Uterus (tissue), 4 donors: ENCODE measurements around the gene LRRC40. TPM values are rescaled to one million over a fixed set of nuclear protein-coding genes. Genes with fewer than 3 reads are reported as not detected.
"Not testable (repeated sequence)": the region's sequence is repeated elsewhere in the genome, so short reads cannot be mapped to it uniquely, and the experiment has no call there.

ENCODE experiments used
- DNase-seq, 2 donors: peaks; one replicate each; pipeline ENCODE4 v3.0.0-alpha.2; 2019 to 2020
- H3K27ac ChIP-seq, 2 donors: fragments of 200-600 bp; sonication (generic); 1 replicate in 1 of 2; 2 replicates in 1 of 2; pipeline ENCODE4 v1.5.1; 2016 to 2018
- H3K27me3 ChIP-seq, 2 donors: fragments of 200-600 bp; sonication (generic); one replicate each; pipeline ENCODE4 v1.5.1; 2018 to 2019; ENCODE audit warnings: control low read depth in 1 of 2
- H3K36me3 ChIP-seq, 2 donors: fragments of 200-600 bp; sonication (generic); one replicate each; pipeline ENCODE4 v1.5.1; 2019; ENCODE audit warnings: control low read depth in 1 of 2
- H3K4me1 ChIP-seq, 2 donors: fragments of 200-600 bp; sonication (generic); one replicate each; pipeline ENCODE4 v1.5.1; 2018 to 2019; ENCODE audit warnings: control low read depth in 1 of 2
- H3K4me3 ChIP-seq, 2 donors: fragments of 200-600 bp; sonication (generic); 1 replicate in 1 of 2; 2 replicates in 1 of 2; pipeline ENCODE4 v1.5.1; 2018 to 2019; ENCODE audit warnings: mild to moderate bottlenecking in 1 of 2
- H3K9me3 ChIP-seq, 2 donors: fragments of 200-600 bp; sonication (generic); one replicate each; pipeline ENCODE4 v1.5.1; 2019; ENCODE audit warnings: control low read depth in 1 of 2
- POLR2A ChIP-seq, 2 donors: fragments of 450-650 bp; IDR thresholded peaks; one replicate each; pipeline ENCODE4 v1.6.1; 2016; ENCODE audit warnings: antibody characterized with exemption in 2 of 2, mild to moderate bottlenecking in 1 of 2, moderate library complexity in 1 of 2
- intact Hi-C: fragments of 100-400 bp; cut with DNase I; formaldehyde crosslinking; loops from one replicate; pipeline ENCODE4 v1.15.1; 2023; ENCODE audit warnings: low total_unique reads
- total RNA-seq, 4 donors: library from RNA; depleted of rRNA in 3 of 4; stranded (reverse); fragments of >200 nt in 3 of 4; gene quantifications; one replicate each; pipeline versions ENCODE4 v1.1.0 to v1.2.4, GENCODE V29; 2014 to 2023
- TF ChIP-seq, protein P1 (sequence below), 4 experiments: fragments of 200-600 bp in 2 of 4; fragments of 450-650 bp in 2 of 4; sonication (generic) in 2 of 4; IDR thresholded peaks; one replicate each; pipeline ENCODE4 v1.5.1; 2016 to 2019; ENCODE audit warnings: antibody characterized with exemption in 4 of 4, mild to moderate bottlenecking in 2 of 4, moderate library complexity in 1 of 4
- donor health status: DM: yes; HTN: yes; CAD: no.

LRRC40 gene
- total RNA-seq, 4 donors from 2014 or later, result 6.1 to 37.3 (median 18.1) TPM

DNA sequence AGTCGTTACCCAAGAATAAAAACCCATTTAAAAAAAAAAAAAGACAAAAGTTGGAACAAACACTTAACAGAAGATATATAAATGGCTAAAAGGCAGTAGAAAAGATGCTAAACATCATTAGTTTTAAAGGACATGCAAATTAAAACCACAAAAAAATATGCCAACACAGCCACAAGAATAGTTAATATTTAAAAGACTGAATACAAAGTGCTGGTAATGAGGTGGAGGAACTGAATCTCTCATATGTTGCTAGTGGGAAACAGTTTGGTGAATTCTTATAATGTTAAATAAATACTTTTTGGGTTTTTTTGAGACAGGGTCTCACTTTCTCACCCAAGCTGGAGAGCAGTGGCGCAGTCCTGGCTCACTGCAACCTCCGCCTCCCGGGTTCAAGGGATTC is 10.0 kb downstream of the LRRC40 start:
- no peaks in the 10 kb centered on the region for H3K4me1 ChIP-seq
- intact Hi-C loops, result no loop called here
- no peak for DNase-seq
- H3K9me3 ChIP-seq, result no peaks in the 10 kb centered on the region
- H3K27me3 ChIP-seq, result no peaks in the 10 kb centered on the region
- H3K27ac ChIP-seq, result no peak overlapping the region
- TF ChIP-seq, protein P1, sequence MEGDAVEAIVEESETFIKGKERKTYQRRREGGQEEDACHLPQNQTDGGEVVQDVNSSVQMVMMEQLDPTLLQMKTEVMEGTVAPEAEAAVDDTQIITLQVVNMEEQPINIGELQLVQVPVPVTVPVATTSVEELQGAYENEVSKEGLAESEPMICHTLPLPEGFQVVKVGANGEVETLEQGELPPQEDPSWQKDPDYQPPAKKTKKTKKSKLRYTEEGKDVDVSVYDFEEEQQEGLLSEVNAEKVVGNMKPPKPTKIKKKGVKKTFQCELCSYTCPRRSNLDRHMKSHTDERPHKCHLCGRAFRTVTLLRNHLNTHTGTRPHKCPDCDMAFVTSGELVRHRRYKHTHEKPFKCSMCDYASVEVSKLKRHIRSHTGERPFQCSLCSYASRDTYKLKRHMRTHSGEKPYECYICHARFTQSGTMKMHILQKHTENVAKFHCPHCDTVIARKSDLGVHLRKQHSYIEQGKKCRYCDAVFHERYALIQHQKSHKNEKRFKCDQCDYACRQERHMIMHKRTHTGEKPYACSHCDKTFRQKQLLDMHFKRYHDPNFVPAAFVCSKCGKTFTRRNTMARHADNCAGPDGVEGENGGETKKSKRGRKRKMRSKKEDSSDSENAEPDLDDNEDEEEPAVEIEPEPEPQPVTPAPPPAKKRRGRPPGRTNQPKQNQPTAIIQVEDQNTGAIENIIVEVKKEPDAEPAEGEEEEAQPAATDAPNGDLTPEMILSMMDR (IDR thresholded peaks at IDR 0.05), result no peak
- no peak for TF ChIP-seq POLR2A (IDR thresholded peaks at IDR 0.05)
- H3K4me3 ChIP-seq, result no peak overlapping the region
- H3K36me3 ChIP-seq, result no peaks in the 10 kb centered on the region

DNA sequence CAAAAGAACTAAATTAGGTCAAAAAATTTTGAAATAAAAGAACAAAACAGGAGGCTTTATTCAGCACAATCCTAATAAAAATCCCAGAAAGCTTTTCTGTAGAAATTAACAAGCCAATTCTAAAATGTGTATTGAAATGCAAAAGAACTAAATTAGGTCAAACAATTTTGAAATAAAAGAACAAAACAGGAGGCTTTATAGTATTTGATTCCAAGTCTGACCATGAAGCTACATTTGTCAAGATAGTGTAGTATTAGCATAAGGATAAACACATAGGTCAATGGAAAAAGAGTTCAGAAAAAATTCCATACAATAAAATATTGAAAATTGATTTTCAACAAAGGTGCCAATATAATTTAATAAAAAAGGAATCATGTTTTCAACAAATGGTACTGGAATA is 10.8 kb downstream of the LRRC40 start:
- no peak overlapping the region for H3K27ac ChIP-seq
- H3K9me3 ChIP-seq, result no peaks in the 10 kb centered on the region
- no peak for DNase-seq
- no peak overlapping the region for H3K4me3 ChIP-seq
- H3K27me3 ChIP-seq, result no peaks in the 10 kb centered on the region
- H3K36me3 ChIP-seq, result no peaks in the 10 kb centered on the region
- H3K4me1 ChIP-seq, result no peaks in the 10 kb centered on the region
- intact Hi-C loops, result no loop called here
- TF ChIP-seq, protein P1 (IDR thresholded peaks at IDR 0.05), result no peak
- TF ChIP-seq POLR2A (IDR thresholded peaks at IDR 0.05), result no peak

DNA sequence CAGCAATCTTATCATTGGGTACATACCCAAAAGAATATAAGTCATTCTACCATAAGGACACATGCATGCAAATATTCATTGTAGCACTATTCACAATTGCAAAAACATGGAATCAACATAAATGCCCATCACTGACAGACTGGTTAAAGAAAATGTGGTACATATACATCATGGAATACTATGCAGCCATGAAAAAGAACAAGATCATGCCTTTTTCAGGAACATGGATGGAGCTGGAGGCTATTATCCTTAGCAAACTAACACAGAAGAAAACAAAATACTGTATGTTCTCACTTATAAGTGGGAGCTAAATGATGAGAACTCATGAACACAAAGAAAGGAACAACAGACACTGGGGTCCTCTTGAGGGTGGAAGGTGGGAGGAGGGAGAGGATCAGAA is 12.9 kb downstream of the LRRC40 start:
- DNase-seq, intact Hi-C loops, H3K4me1 ChIP-seq: not testable (repeated sequence)

DNA sequence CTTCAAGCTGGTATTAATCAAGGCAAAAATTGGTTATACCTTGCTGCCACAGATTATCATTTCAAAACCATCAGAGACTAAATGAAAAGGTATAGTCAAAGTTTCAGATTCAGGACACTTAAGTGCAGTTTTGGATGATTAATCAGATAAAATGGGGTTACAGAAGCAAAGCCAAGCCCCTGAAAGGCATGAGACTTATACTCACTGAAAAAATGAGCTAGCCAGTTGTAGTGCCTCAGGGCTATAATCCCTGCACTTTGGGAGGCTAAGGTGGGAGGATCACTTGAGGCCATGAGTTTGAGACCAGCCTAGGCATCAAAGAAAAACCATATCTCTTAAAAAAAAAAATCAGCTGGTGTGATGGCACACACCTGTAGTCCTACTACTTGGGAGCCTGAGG is 15.2 kb downstream of the LRRC40 start:
- Histone ChIP-seq H3K27ac (no peak overlapping the region), H3K27me3 (no peaks in the 10 kb centered on the region), H3K4me3 (no peak overlapping the region), H3K36me3 (no peaks in the 10 kb centered on the region), H3K9me3 (no peaks in the 10 kb centered on the region), H3K4me1 (no peaks in the 10 kb centered on the region)
- TF ChIP-seq, protein P1 (IDR thresholded peaks at IDR 0.05), result no peak
- TF ChIP-seq POLR2A (IDR thresholded peaks at IDR 0.05), result no peak
- no peak for DNase-seq
- intact Hi-C loops, result no loop called here

More for the DNA sequence above, 12.9 kb downstream of the LRRC40 start:
- not testable (repeated sequence) for H3K36me3 ChIP-seq, H3K27ac ChIP-seq, H3K9me3 ChIP-seq, H3K4me3 ChIP-seq, H3K27me3 ChIP-seq

DNA sequence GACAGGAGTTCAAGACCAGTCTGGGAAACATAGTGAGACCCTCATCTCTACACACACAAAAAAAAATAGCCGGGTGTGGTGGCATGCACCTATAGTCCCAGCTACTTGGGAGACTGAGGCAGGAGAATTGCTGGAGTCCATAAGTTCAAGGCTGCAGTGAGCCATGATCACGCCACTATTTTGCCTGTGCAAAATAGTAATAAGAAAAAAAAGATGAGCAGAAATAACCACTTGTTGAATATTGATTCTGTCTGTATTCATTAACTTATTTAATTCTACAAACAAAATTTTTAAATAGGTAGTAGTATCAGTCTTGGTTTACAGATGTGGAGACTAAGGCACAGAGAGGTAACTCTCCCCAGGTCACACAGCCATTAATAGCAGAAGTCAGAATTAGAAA is 16.9 kb downstream of the LRRC40 start:
- no peak for TF ChIP-seq POLR2A (IDR thresholded peaks at IDR 0.05)
- TF ChIP-seq, protein P1 (IDR thresholded peaks at IDR 0.05), result no peak
- Histone ChIP-seq H3K4me1 (no peaks in the 10 kb centered on the region), H3K27ac (no peak overlapping the region), H3K9me3 (no peaks in the 10 kb centered on the region), H3K27me3 (no peaks in the 10 kb centered on the region), H3K4me3 (no peak overlapping the region), H3K36me3 (no peaks in the 10 kb centered on the region)
- intact Hi-C loops, result no loop called here
- no peak for DNase-seq

DNA sequence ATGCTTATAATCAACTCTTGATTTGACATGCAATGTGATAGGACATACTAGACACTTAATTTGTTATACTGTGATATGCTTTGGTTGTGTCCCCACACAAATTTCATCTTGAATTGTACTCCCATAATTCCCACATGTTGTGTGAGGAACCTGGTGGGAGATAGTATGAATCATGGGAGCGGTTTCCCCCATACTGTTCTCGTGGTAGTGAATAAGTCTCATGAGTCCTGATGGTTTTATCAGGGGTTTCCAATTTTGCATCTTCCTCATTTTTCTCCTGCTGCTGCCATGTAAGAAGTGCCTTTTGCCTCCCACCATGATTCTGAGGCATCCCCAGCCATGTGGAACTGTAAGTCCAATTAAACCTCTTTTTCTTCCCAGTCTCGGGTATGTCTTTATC is 20.2 kb downstream of the LRRC40 start:
- H3K4me1 ChIP-seq, H3K27me3 ChIP-seq, DNase-seq, H3K9me3 ChIP-seq, H3K36me3 ChIP-seq, H3K27ac ChIP-seq, intact Hi-C loops, H3K4me3 ChIP-seq: not testable (repeated sequence)
